HG03460 (cell line): ENCODE data around the gene RUSC1.

ENCODE experiments used
- ATAC-seq: cut with Tn5 transposase; IDR thresholded peaks from one replicate; pipeline ENCODE4 v1.9.1; 2021; ENCODE audit not compliant: unreplicated experiment

The RUSC1 gene

GRCh38 chr1:155294520-155295182 is 26.0 kb upstream of the RUSC1 start:
- ATAC-seq, result no peak

GRCh38 chr1:155295183-155295941 is 25.3 kb upstream of the RUSC1 start:
- no peak for ATAC-seq

GRCh38 chr1:155295942-155296267 is 24.8 kb upstream of the RUSC1 start:
- no peak for ATAC-seq

- ATAC-seq, result no peak
These were observed 24.0 kb upstream of the RUSC1 start for GRCh38 chr1:155296661-155297060.

GRCh38 chr1:155297384-155297783 is 23.3 kb upstream of the RUSC1 start:
- no peak for ATAC-seq

- no peak for ATAC-seq
These were observed 20.7 kb upstream of the RUSC1 start for GRCh38 chr1:155300024-155300423.

GRCh38 chr1:155300553-155301329 is 20.0 kb upstream of the RUSC1 start:
- no peak for ATAC-seq

GRCh38 chr1:155301342-155301841 is 19.3 kb upstream of the RUSC1 start, which contains the start of gene PKLR:
Gene PKLR, minus strand, starts transcription at chr1:155301438. Its CDS starts 43 bp downstream, at chr1:155301395.
- ATAC-seq, result no peak

- ATAC-seq, result no peak
These were observed 16.1 kb upstream of the RUSC1 start for GRCh38 chr1:155304558-155305063.

GRCh38 chr1:155305881-155306391 is 14.8 kb upstream of the RUSC1 start:
- ATAC-seq, result no peak

- ATAC-seq, result no peak
These were observed 13.4 kb upstream of the RUSC1 start for GRCh38 chr1:155307247-155307740.

- ATAC-seq, result peak; percentile 89
These were observed 11.9 kb upstream of the RUSC1 start, which contains the start of gene FDPS for GRCh38 chr1:155308493-155309422. Gene FDPS, plus strand, starts transcription at chr1:155308866. Its CDS starts 924 bp downstream, at chr1:155309790.

GRCh38 chr1:155309423-155310021 is 11.2 kb upstream of the RUSC1 start:
- no peak for ATAC-seq

- no peak for ATAC-seq
These were observed 7.4 kb upstream of the RUSC1 start for GRCh38 chr1:155313261-155313660.

- no peak for ATAC-seq
These were observed 3.8 kb upstream of the RUSC1 start for GRCh38 chr1:155316922-155317321.

GRCh38 chr1:155318082-155318481 is 2.6 kb upstream of the RUSC1 start:
- ATAC-seq, result no peak

- ATAC-seq, result no peak
These were observed 1.2 kb upstream of the RUSC1 start for GRCh38 chr1:155319536-155319935.

- no peak for ATAC-seq
These were observed 442 bp upstream of the RUSC1 start for GRCh38 chr1:155320252-155320651.
